OCI-LY1 (cell line): Measurements from ENCODE around the gene PSMD6.

ENCODE experiments used
- H2AFZ ChIP-seq: fragments of 200-600 bp; sonication (generic), shearing (Covaris generic); 2 replicates; pipeline ENCODE4 v1.6.0; 2014; ENCODE audit warnings: antibody characterized with exemption, mild to moderate bottlenecking, low read length
- H3F3A ChIP-seq: fragments of 200-600 bp; sonication (generic), shearing (Covaris generic); 2 replicates; pipeline ENCODE4 v1.6.0; 2014; ENCODE audit warnings: mild to moderate bottlenecking, antibody characterized with exemption, low read length, moderate library complexity; ENCODE audit not compliant: insufficient read depth
- H3K27ac ChIP-seq: fragments of 200-600 bp; sonication (generic); 2 replicates; pipeline ENCODE4 v1.5.1; 2014; ENCODE audit warnings: low read length, mixed run types, mild to moderate bottlenecking, low read depth; ENCODE audit not compliant: poor library complexity, severe bottlenecking
- H3K27me3 ChIP-seq: fragments of 200-600 bp; sonication (generic); 2 replicates; pipeline ENCODE4 v1.6.0; 2014; ENCODE audit warnings: antibody characterized with exemption, mild to moderate bottlenecking, low read length, moderate library complexity; ENCODE audit not compliant: insufficient read depth
- H3K36me3 ChIP-seq: fragments of 200-600 bp; sonication (generic); 2 replicates; pipeline ENCODE4 v1.6.1; 2014; ENCODE audit warnings: mild to moderate bottlenecking, antibody characterized with exemption, low read length, moderate library complexity, mixed read lengths; ENCODE audit not compliant: insufficient read depth
- H3K4me1 ChIP-seq: fragments of 200-600 bp; sonication (generic); 2 replicates; pipeline ENCODE4 v1.5.1; 2014; ENCODE audit warnings: mild to moderate bottlenecking, low read length, moderate library complexity; ENCODE audit not compliant: insufficient read depth, severe bottlenecking
- H3K4me2 ChIP-seq: fragments of 200-600 bp; sonication (generic), shearing (Covaris generic); 2 replicates; pipeline ENCODE4 v1.6.1; 2014; ENCODE audit warnings: low read length
- H3K4me3 ChIP-seq: fragments of 200-600 bp; sonication (generic); 2 replicates; pipeline ENCODE4 v1.5.1; 2014; ENCODE audit warnings: low read length, low read depth, mild to moderate bottlenecking, mixed read lengths; ENCODE audit not compliant: poor library complexity, severe bottlenecking
- H3K79me2 ChIP-seq: fragments of 200-600 bp; shearing (Covaris generic); 2 replicates; pipeline ENCODE4 v1.6.1; 2016; ENCODE audit warnings: mixed run types, low read length, mixed read lengths; ENCODE audit not compliant: insufficient read depth
- H3K9ac ChIP-seq: fragments of 200-600 bp; sonication (generic), shearing (Covaris generic); 2 replicates; pipeline ENCODE4 v1.6.1; 2014; ENCODE audit warnings: mild to moderate bottlenecking, low read length, mixed read lengths
- H3K9me2 ChIP-seq: fragments of 200-600 bp; sonication (generic), shearing (Covaris generic); 2 replicates; pipeline ENCODE4 v1.6.1; 2014; ENCODE audit warnings: low read depth, mild to moderate bottlenecking, low read length, mixed read lengths
- H3K9me3 ChIP-seq: fragments of 200-600 bp; shearing (Covaris generic); 2 replicates; pipeline ENCODE4 v1.6.1; 2014; ENCODE audit warnings: low read length, mixed read lengths
- H4K20me1 ChIP-seq: fragments of 200-600 bp; sonication (generic), shearing (Covaris generic); 2 replicates; pipeline ENCODE4 v1.6.0; 2016; ENCODE audit warnings: mild to moderate bottlenecking, low read length; ENCODE audit not compliant: insufficient read depth
- CTCF ChIP-seq: fragments of 200-600 bp; sonication (generic), shearing (Covaris generic); IDR thresholded peaks from 2 replicates; pipeline ENCODE4 v1.5.1; 2017; ENCODE audit warnings: mild to moderate bottlenecking, antibody characterized with exemption, low read length, moderate library complexity, mixed read lengths
- EZH2 ChIP-seq: fragments of 200-600 bp; sonication (generic), shearing (Covaris generic); IDR thresholded peaks from 2 replicates; pipeline ENCODE4 v1.8.0; 2017; ENCODE audit warnings: borderline replicate concordance, mixed run types, mild to moderate bottlenecking, antibody characterized with exemption, low read length, moderate library complexity, mixed read lengths

PSMD6 gene

GRCh38 chr3:64053117-64053516 is 29.8 kb upstream of the PSMD6 start:
- Histone ChIP-seq H3K4me3 (no peak overlapping the region), H3K4me1 (no peaks in the 10 kb centered on the region), H3K4me2 (no peak overlapping the region), H3K27me3 (0 out of 2 replicates have a peak, but pooled peaks cover 4% of the 10 kb centered on the region), H3K9me3 (no peaks in the 10 kb centered on the region), H3K9me2 (no peaks in the 10 kb centered on the region), H3K79me2 (no peaks in the 10 kb centered on the region), H2AFZ (no peak overlapping the region), H3F3A (no peaks in the 10 kb centered on the region), H4K20me1 (no peaks in the 10 kb centered on the region), H3K9ac (no peak overlapping the region), H3K36me3 (no peaks in the 10 kb centered on the region), H3K27ac (no peak overlapping the region)
- no peak for TF ChIP-seq EZH2
- TF ChIP-seq CTCF: no peak

DNA sequence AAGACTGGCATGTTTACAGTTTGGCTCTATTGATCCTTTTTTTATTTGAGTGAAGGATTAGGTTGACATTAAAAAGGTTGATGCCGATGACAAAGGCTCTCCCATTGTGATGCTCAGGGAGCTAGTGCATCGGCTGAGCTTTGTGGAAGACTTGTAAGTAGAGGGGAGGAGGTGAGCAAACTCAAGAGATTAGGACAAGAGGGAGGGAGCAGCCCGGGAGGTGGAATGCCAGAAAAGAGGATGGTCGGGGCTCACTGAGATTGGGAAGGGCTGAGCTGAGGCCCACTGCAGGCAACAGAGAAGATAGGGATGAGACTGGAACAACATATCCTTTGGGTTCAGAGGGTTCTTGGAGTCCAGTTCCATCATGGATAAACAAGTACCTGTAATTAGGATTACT is 26.5 kb upstream of the PSMD6 start:
- Histone ChIP-seq H3K27ac (no peak overlapping the region), H3K27me3 (peaks cover 4% of the 10 kb centered on the region; the same call in 1 of the 2 replicates), H2AFZ (no peak overlapping the region), H3K79me2 (no peaks in the 10 kb centered on the region), H3K36me3 (no peaks in the 10 kb centered on the region), H3F3A (no peaks in the 10 kb centered on the region), H3K9me3 (no peaks in the 10 kb centered on the region), H3K4me3 (no peak overlapping the region), H3K9ac (no peak overlapping the region), H3K9me2 (no peaks in the 10 kb centered on the region), H3K4me2 (no peak overlapping the region), H4K20me1 (no peaks in the 10 kb centered on the region), H3K4me1 (no peaks in the 10 kb centered on the region)
- TF ChIP-seq EZH2: no peak
- TF ChIP-seq CTCF: no peak

GRCh38 chr3:64049136-64049535 is 25.8 kb upstream of the PSMD6 start:
- H3K4me2 ChIP-seq: no peak overlapping the region
- no peaks in the 10 kb centered on the region for H3K9me2 ChIP-seq
- H3K9ac ChIP-seq: no peak overlapping the region
- H4K20me1 ChIP-seq: no peaks in the 10 kb centered on the region
- peaks cover 4% of the 10 kb centered on the region; the same call in 1 of the 2 replicates for H3K27me3 ChIP-seq
- no peaks in the 10 kb centered on the region for H3K36me3 ChIP-seq
- no peak overlapping the region for H3K4me3 ChIP-seq
- H3K79me2 ChIP-seq: no peaks in the 10 kb centered on the region
- H2AFZ ChIP-seq: no peak overlapping the region
- no peak overlapping the region for H3K27ac ChIP-seq
- H3K4me1 ChIP-seq: no peaks in the 10 kb centered on the region
- H3F3A ChIP-seq: no peaks in the 10 kb centered on the region
- no peak for TF ChIP-seq CTCF
- TF ChIP-seq EZH2: no peak
- H3K9me3 ChIP-seq: no peaks in the 10 kb centered on the region
